IgD-negative memory B cell (primary cell): Measurements from ENCODE around the gene SYTL3. TPM values are rescaled to one million over a fixed set of nuclear protein-coding genes. Genes with fewer than 3 reads are reported as not detected.
"Not testable (repeated sequence)": the region's sequence is repeated elsewhere in the genome, so short reads cannot be mapped to it uniquely, and the experiment has no call there.

Experiments
- H3K27ac Mint-ChIP-seq, 3 donors: one replicate each; pipeline ENCODE4 v1.8.0; 2020 to 2022; ENCODE audit warnings: mild to moderate bottlenecking in 3 of 3, mixed read lengths in 3 of 3, moderate library complexity in 1 of 3
- H3K27me3 Mint-ChIP-seq: one replicate; pipeline ENCODE4 v1.8.0; 2021; ENCODE audit warnings: mixed read lengths
- H3K36me3 Mint-ChIP-seq: one replicate; pipeline ENCODE4 v1.8.0; 2020; ENCODE audit warnings: mild to moderate bottlenecking, mixed read lengths
- H3K4me1 Mint-ChIP-seq, 3 donors: one replicate each; pipeline ENCODE4 v1.8.0; 2020 to 2022; ENCODE audit warnings: mixed read lengths in 3 of 3, mild to moderate bottlenecking in 1 of 3
- H3K4me3 Mint-ChIP-seq, 4 donors: one replicate each; pipeline ENCODE4 v1.8.0; 2020 to 2022; ENCODE audit warnings: mild to moderate bottlenecking in 4 of 4, mixed read lengths in 4 of 4, moderate library complexity in 3 of 4
- H3K9me3 Mint-ChIP-seq, 3 donors: one replicate each; pipeline ENCODE4 v1.8.0; 2020 to 2021; ENCODE audit warnings: mixed read lengths in 3 of 3, mild to moderate bottlenecking in 1 of 3
- polyA plus RNA-seq: library from polyadenylated mRNA; unstranded; fragments of 300-500 nt; fragmentation: Illumina TruSeq; gene quantifications from one replicate; pipeline ENCODE4 v1.2.3, GENCODE V29; 2021

SYTL3 gene
- polyA plus RNA-seq, 1 donor from 2014 or later = 1.8 TPM

DNA sequence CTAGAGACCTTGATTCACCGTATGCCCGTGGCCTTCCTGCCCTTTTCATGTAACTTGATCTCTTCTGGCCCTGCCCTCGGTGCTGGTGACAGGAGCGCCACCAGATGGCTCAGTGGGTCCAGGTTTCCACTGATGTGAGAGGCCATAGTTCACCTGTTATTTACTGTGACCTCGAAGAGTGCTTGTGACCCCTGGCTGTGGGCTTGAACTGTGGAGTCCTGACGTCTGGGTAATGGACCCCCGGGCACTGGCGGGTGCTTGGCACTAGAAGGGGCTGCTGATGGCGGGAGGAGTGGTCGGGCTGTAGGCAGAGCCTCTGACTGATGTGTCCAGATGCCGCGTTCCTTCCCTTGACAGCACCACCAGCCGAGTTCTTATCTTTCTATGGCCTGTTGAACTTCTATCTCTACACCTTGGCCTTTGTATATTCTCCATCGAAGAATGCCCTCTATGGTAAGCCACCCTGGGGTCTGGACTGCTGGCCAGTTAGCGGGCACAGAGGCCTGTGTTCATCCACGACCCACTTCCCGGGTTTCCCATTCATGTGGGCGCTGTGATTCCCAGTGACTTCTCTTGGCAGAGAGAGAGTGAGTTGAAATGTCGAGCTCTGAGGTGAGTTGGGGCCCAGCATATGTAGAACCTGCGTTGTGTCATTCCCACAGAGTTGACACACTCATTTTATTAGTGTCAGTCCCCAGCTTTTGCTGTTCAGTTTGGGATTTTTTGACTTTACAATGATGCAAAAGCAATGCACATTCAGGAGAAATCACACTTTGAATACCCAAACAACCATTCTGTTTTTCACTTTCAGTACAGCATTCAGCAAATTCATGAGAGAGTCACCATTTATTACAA, 20.3 kb upstream of the SYTL3 start:
- H3K9me3 Mint-ChIP-seq = no peaks in the 10 kb centered on the region
- peaks cover 5% of the 10 kb centered on the region for H3K36me3 Mint-ChIP-seq
- H3K4me3 Mint-ChIP-seq = no peak overlapping the region
- H3K27me3 Mint-ChIP-seq = no peaks in the 10 kb centered on the region
- H3K4me1 Mint-ChIP-seq = peaks cover 0 to 4% (median 0%) of the 10 kb centered on the region in 3 donors
- peak overlapping the region in 1 of 3 donors; percentile 35 for H3K27ac Mint-ChIP-seq

- no peaks in the 10 kb centered on the region for H3K9me3 Mint-ChIP-seq
- no peak overlapping the region for H3K4me3 Mint-ChIP-seq
- H3K4me1 Mint-ChIP-seq = peaks cover 0 to 4% (median 0%) of the 10 kb centered on the region in 3 donors
Measured at GRCh38 chr6:158630938-158631616, 18.8 kb upstream of the SYTL3 start.

DNA sequence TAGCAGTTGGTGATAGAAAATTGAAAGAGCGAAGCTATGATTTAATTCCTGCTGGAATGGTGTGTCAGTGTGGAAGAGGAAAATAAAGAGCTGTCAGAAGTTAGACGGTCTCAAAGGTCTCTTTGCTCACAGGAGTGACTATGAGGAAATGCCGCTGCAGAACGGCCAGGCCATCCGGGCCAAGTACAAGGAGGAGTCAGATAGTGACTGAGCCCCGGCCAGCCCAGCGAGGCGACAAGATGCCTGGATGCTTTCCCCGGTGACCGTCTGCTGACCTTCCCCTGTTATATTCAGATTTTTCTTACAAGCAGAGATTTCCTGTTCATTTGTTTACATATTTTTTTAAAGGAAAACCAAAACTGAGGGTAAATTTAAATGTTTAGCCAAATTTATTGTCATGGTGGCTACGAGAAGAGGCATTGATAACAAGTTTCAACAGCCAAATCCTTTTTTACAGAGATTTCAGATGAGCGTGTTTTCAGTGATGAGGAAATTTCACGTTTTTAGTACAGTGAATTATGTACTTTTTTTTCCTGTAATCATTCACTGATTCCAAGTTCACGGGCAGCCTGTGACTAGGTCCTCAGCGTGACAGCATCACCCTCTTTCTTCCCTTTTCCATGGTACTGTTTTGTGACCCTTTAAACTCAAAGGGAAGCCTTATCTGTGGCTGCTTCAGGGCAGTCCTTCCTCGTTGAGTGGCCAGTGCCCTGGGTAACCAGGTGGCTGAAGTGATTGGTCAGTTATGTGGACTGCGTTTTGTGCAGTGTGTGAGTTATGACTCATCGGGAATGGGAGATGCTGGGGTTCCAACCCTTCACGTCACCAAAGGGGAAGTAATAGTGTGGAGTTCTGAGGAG, 17.9 kb upstream of the SYTL3 start:
- Mint-ChIP-seq H3K36me3 (peaks cover 11% of the 10 kb centered on the region), H3K4me1 (peaks cover 0 to 4% (median 0%) of the 10 kb centered on the region in 3 donors), H3K4me3 (peak overlapping the region in 1 of 4 donors; percentile 35)

More at GRCh38 chr6:158630938-158631616, 18.8 kb upstream of the SYTL3 start:
- Mint-ChIP-seq H3K36me3 (peaks cover 11% of the 10 kb centered on the region), H3K27ac (peak overlapping the region in 2 of 3 donors; percentile 69 to 74), H3K27me3 (no peaks in the 10 kb centered on the region)

DNA sequence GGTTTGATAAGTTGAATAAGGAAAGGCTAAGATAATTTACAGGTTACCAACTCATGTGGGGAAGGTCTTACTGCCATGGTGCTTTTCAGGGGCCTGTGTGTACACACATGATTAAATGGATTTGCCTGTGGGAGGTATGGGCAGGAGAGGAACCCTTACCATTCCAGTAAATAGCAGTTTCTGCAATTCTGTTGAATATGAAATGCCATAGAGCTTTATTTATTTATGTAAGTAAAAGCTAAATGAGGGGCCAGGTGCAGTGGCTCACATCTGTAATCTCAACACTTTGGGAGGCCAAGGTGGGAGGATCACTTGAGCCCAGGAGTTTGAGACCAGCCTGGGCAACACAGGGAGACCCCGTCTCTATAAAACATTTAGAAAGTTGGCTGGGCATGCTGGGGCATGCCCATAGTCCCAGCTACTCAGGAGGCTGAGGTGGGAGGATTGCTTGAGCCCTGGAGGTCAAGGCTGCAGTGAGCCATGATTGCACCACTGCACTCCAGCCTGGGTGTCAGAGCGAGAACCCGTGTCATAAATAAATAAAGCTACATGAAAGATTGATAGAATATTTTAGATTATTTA, 17.2 kb upstream of the SYTL3 start:
- H3K27ac Mint-ChIP-seq, H3K4me3 Mint-ChIP-seq, H3K9me3 Mint-ChIP-seq, H3K4me1 Mint-ChIP-seq, H3K27me3 Mint-ChIP-seq: not testable (repeated sequence)
- H3K36me3 Mint-ChIP-seq = peaks cover 11% of the 10 kb centered on the region

More for the DNA sequence above, 17.9 kb upstream of the SYTL3 start:
- H3K27me3 Mint-ChIP-seq = no peaks in the 10 kb centered on the region
- no peaks in the 10 kb centered on the region for H3K9me3 Mint-ChIP-seq
- H3K27ac Mint-ChIP-seq = peak overlapping the region in 1 of 3 donors; percentile 69

DNA sequence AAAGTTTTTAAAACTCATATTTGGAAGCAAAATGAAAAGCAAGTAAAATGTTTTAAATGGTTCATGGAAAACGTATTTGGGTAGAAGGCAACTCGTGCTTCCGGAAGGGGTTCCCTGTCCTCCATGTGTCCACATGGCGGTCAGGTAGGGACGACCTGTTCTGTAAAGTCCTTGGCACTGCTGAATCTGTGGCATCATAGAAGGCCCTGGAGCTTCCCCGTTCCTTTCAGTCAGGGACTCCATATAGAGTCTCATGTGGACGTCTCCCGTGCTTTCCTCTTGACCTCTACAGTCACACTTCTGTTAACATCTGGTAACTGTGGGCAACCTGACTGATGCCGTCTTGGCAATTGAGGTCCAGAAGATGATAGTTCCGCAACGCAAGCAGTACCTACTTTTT, 16.7 kb upstream of the SYTL3 start:
- Mint-ChIP-seq H3K36me3 (peaks cover 11% of the 10 kb centered on the region), H3K4me1 (peaks cover 0 to 2% (median 0%) of the 10 kb centered on the region in 3 donors), H3K4me3 (no peak overlapping the region), H3K27me3 (no peaks in the 10 kb centered on the region), H3K27ac (no peak overlapping the region), H3K9me3 (no peaks in the 10 kb centered on the region)

- Mint-ChIP-seq H3K4me1 (peaks cover 3 to 7% (median 4%) of the 10 kb centered on the region in 3 donors), H3K27ac (peak overlapping the region in 1 of 3 donors; percentile 56), H3K36me3 (peaks cover 8% of the 10 kb centered on the region), H3K4me3 (no peak overlapping the region), H3K27me3 (no peaks in the 10 kb centered on the region), H3K9me3 (no peaks in the 10 kb centered on the region)
Measured at GRCh38 chr6:158634695-158635426, 15.0 kb upstream of the SYTL3 start.

DNA sequence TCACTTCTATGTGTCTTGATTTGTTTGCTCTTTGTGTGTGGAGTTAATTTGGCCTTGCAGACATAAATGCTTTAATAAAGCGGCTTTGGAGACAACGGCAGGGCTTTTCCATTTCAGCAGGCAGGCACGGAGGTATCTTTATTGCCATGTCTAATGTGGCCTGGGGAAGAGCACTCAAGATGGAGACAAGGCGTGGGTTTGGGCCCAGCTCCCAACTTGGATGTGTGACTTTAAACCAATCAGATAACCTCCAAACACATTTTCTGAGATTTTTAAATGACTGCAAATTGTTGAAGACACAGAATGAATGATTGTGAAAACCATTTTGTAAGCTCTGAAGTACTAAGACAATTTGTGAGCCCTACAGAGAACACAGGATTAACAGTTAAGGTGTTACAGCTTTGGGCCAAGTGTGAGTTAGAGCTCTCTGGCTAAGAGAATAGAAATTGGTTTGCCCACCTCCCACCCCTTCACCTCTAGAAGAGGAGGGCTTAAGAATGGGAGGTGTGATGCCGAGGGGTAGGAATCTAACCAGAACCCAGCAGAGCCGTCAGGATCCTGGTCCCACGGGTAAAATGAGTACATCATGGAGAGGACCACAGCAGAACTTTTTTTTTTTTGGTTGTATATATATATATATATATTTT, 14.3 kb upstream of the SYTL3 start:
- no peaks in the 10 kb centered on the region for H3K9me3 Mint-ChIP-seq
- H3K4me1 Mint-ChIP-seq = peaks cover 8 to 12% (median 10%) of the 10 kb centered on the region in 3 donors
- no peak overlapping the region for H3K4me3 Mint-ChIP-seq
- no peak overlapping the region for H3K27ac Mint-ChIP-seq
- peaks cover 8% of the 10 kb centered on the region for H3K36me3 Mint-ChIP-seq
- no peaks in the 10 kb centered on the region for H3K27me3 Mint-ChIP-seq

DNA sequence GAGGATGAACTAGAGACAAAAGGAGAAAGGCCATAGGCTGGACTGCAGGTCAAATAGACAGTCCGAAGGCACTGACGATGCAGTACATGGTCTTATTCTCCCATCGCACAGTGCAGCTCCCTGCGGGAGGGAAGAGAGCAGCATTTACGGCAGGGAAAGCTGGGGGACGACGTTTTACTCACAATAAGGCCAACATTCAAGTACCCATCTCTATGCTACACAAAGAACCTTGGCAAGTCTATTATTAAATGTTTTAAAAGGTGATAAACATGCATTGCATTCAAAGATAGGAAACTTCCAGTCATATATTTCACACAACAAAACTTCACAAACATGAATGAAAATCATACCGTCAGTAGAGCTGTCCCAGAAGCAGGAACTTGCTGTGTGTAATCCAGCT, 13.1 kb upstream of the SYTL3 start:
- Mint-ChIP-seq H3K27ac (no peak overlapping the region), H3K27me3 (no peaks in the 10 kb centered on the region), H3K36me3 (peaks cover 8% of the 10 kb centered on the region), H3K4me1 (peaks cover 12 to 19% (median 19%) of the 10 kb centered on the region in 3 donors), H3K4me3 (no peak overlapping the region), H3K9me3 (no peaks in the 10 kb centered on the region)

GRCh38 chr6:158638324-158638854, 11.5 kb upstream of the SYTL3 start:
- no peak overlapping the region for H3K4me3 Mint-ChIP-seq
- no peaks in the 10 kb centered on the region for H3K27me3 Mint-ChIP-seq
- peaks cover 6% of the 10 kb centered on the region for H3K36me3 Mint-ChIP-seq
- peaks cover 23 to 34% (median 32%) of the 10 kb centered on the region in 3 donors for H3K4me1 Mint-ChIP-seq
- no peaks in the 10 kb centered on the region for H3K9me3 Mint-ChIP-seq
- peak overlapping the region; percentile 5 to 76 (median 25) for H3K27ac Mint-ChIP-seq

DNA sequence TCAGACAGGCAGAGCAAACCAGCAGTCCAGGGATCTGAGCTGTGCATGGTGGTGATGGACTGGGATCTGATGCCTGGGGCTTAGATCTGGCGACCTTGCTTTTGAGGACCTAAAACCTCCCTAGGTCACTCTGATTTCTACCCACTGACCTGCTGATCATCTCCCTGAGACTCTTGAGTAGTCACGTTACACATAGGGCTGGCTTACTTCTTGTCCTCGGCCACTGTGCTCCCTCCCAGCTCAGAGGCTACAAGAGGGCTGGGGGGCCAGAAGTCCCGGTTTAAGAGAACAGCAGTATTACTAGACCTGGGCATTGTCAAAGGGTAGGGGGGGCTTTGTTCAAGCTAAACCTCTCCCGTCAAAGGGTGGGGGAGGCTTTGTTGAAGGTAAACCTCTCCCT, 10.8 kb upstream of the SYTL3 start:
- Mint-ChIP-seq H3K36me3 (peaks cover 6% of the 10 kb centered on the region), H3K27ac (peak overlapping the region; percentile 5 to 39 (median 25)), H3K4me3 (no peak overlapping the region), H3K9me3 (no peaks in the 10 kb centered on the region), H3K27me3 (no peaks in the 10 kb centered on the region), H3K4me1 (peaks cover 23 to 38% (median 33%) of the 10 kb centered on the region in 3 donors)

DNA sequence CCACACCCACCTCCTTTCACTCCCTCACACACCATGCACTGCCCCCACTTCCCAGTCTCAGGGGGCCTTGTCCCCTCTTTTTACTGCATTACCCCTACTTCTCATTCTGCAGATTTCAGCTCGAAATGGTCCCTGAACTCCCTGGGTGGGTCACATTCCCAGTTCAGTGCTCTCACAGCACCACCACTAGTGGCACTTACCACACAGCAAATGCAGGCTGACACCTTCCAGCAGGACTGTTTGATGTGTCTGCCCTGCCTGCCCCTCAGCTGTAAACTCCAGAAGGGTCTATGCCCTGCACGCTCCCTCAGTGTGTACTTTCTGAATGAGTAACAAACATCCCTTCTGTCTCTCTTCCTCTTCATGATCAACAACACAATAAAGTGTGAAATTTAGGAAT, 9.3 kb upstream of the SYTL3 start:
- H3K9me3 Mint-ChIP-seq = no peaks in the 10 kb centered on the region
- no peaks in the 10 kb centered on the region for H3K27me3 Mint-ChIP-seq
- H3K27ac Mint-ChIP-seq = peak overlapping the region in 1 of 3 donors; percentile 93
- H3K4me1 Mint-ChIP-seq = peaks cover 29 to 45% (median 37%) of the 10 kb centered on the region in 3 donors
- H3K4me3 Mint-ChIP-seq = peak overlapping the region in 1 of 4 donors; percentile 5
- peaks cover 2% of the 10 kb centered on the region for H3K36me3 Mint-ChIP-seq

DNA sequence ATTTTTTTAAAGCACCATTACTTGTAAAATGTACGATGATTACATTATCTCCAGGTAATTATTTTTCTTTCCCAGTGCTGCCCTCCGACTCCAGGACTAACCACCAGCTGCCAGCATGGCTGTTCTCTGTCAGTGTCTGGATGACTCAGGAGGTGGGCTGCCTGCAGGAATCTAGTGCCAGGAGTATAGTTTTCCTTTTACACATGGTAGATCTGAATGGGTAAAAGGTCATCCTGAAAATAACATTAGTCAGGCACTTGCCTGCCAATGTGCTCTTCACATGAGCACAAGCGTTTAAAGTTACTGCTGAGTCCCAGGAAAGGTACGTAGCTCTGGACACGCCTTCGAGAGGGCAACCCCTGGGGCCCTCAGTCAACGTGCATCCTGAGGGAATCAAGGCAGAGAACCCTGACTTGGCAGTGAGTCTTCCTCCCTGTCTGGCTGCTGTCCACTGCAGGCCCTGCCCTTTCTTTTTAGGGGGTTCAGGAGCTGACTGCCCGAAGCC, 7.7 kb upstream of the SYTL3 start:
- Mint-ChIP-seq H3K36me3 (no peaks in the 10 kb centered on the region), H3K4me3 (peak overlapping the region in 1 of 4 donors; percentile 94), H3K9me3 (no peaks in the 10 kb centered on the region), H3K4me1 (peaks cover 34 to 48% (median 37%) of the 10 kb centered on the region in 3 donors), H3K27ac (peak overlapping the region in 2 of 3 donors; percentile 79 to 81), H3K27me3 (no peaks in the 10 kb centered on the region)

DNA sequence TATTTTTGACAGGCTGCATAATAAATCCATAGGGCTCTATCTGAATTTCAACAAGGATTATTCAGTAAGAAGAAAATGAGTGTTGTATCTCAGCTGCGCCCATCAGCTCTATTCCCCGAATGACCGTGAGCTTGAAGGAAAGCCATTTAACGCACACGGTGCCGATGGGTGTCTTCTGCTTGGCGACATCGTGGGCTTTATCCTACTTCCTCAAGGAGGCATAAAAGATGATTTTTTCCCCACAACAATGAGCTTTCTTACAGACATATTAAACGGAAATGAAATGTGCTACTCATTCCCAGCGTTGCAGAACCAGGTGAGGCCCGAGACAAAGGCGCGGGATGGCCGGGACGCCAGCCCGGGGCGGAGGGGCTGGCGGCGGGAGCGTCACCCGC, 6.0 kb upstream of the SYTL3 start:
- Mint-ChIP-seq H3K27me3 (no peaks in the 10 kb centered on the region), H3K27ac (peak overlapping the region; percentile 79 to 93 (median 80)), H3K4me3 (peak overlapping the region; percentile 94 to 100 (median 97)), H3K4me1 (peaks cover 33 to 48% (median 38%) of the 10 kb centered on the region in 3 donors), H3K9me3 (no peaks in the 10 kb centered on the region), H3K36me3 (no peaks in the 10 kb centered on the region)
